PC-9 (cell line): ENCODE data around the gene AFAP1L1. TPM values are rescaled to one million over a fixed set of nuclear protein-coding genes. Genes with fewer than 3 reads are reported as not detected.

Experiments
- BruUV-seq: library from RNA; stranded (reverse); fragments of 400-500 nt; replicated peaks from 2 replicates; lab custom pipeline; 2021; lab: Mats Ljungman, UMichigan
- CTCF ChIA-PET: fragments of 300-600 bp; sonication (Branson Sonifier 250); formaldehyde crosslinking; loops from one replicate; lab custom pipeline; 2022; ENCODE audit warnings: antibody characterized with exemption; lab: Charles Lee
- POLR2A ChIA-PET: fragments of 300-600 bp; sonication (Branson Sonifier 250); formaldehyde crosslinking; loops from one replicate; lab custom pipeline; 2022; ENCODE audit warnings: antibody characterized with exemption; ENCODE audit not compliant: unreplicated experiment; lab: Charles Lee
- DNase-seq, 2 experiments: peaks; one replicate each; pipeline versions ENCODE4 v3.0.0 to v3.0.0-alpha.2; 2015 to 2022; ENCODE audit warnings: mixed read lengths in 1 of 2
- H2AFZ ChIP-seq: fragments of 200-600 bp; sonication (generic); 2 replicates; pipeline ENCODE4 v1.8.1; 2017; ENCODE audit warnings: antibody characterized with exemption
- H3F3A ChIP-seq: fragments of 200-600 bp; sonication (generic); 2 replicates; pipeline ENCODE4 v1.8.1; 2017; ENCODE audit warnings: antibody characterized with exemption, mild to moderate bottlenecking, low read depth; ENCODE audit not compliant: insufficient read depth
- H3K27ac ChIP-seq: fragments of 200-600 bp; sonication (generic); 2 replicates; pipeline ENCODE4 v1.6.1; 2016; ENCODE audit warnings: mixed run types
- H3K27me3 ChIP-seq: fragments of 200-600 bp; sonication (generic); 2 replicates; pipeline ENCODE4 v1.6.1; 2016; ENCODE audit warnings: low read depth, mixed run types; ENCODE audit not compliant: insufficient read depth
- H3K36me3 ChIP-seq: fragments of 200-600 bp; sonication (generic); 2 replicates; pipeline ENCODE4 v1.6.1; 2016; ENCODE audit warnings: low read depth, mixed run types
- H3K4me1 ChIP-seq: fragments of 200-600 bp; sonication (generic); replicated peaks from 2 replicates; pipeline ENCODE4 v1.6.1; 2016; ENCODE audit warnings: mixed run types; ENCODE audit not compliant: insufficient read depth
- H3K4me2 ChIP-seq: fragments of 200-600 bp; sonication (generic); 2 replicates; pipeline ENCODE4 v1.6.1; 2017; ENCODE audit warnings: mixed run types
- H3K4me3 ChIP-seq: fragments of 200-600 bp; sonication (generic); 2 replicates; pipeline ENCODE4 v1.6.1; 2016; ENCODE audit warnings: mixed run types
- H3K79me2 ChIP-seq: fragments of 200-600 bp; sonication (generic); 2 replicates; pipeline ENCODE4 v1.6.1; 2017; ENCODE audit warnings: low read depth, mixed run types
- H3K9me2 ChIP-seq: fragments of 200-600 bp; sonication (generic); 2 replicates; pipeline ENCODE4 v1.8.1; 2017; ENCODE audit warnings: mild to moderate bottlenecking; ENCODE audit not compliant: insufficient read depth
- H3K9me3 ChIP-seq: fragments of 200-600 bp; sonication (generic); 2 replicates; pipeline ENCODE4 v1.8.1; 2016; ENCODE audit warnings: low read depth; ENCODE audit not compliant: insufficient read depth
- H4K20me1 ChIP-seq: fragments of 200-600 bp; sonication (generic); 2 replicates; pipeline ENCODE4 v1.8.1; 2017; ENCODE audit not compliant: insufficient read depth
- EZH2 ChIP-seq: fragments of 200-600 bp; sonication (generic); IDR thresholded peaks from 2 replicates; pipeline ENCODE4 v1.8.0; 2017; ENCODE audit warnings: antibody characterized with exemption, low read depth
- intact Hi-C: fragments of 100-400 bp; cut with micrococcal nuclease; formaldehyde crosslinking; loops from one replicate; pipeline ENCODE4 v1.10.0; 2022; ENCODE audit not compliant: unreplicated experiment
- total RNA-seq: library from RNA; stranded (reverse); gene quantifications from 2 replicates; pipeline ENCODE4 v1.2.3, GENCODE V29; 2021
- TF ChIP-seq, protein P1 (sequence below): fragments of 200-600 bp; sonication (generic); conservative IDR thresholded peaks from 2 replicates; pipeline ENCODE4 v1.6.1; 2017; ENCODE audit warnings: mixed run types, antibody characterized with exemption, mild to moderate bottlenecking, moderate library complexity

AFAP1L1 gene
- total RNA-seq, 1 experiment from 2014 or later: 9.6 TPM

DNA sequence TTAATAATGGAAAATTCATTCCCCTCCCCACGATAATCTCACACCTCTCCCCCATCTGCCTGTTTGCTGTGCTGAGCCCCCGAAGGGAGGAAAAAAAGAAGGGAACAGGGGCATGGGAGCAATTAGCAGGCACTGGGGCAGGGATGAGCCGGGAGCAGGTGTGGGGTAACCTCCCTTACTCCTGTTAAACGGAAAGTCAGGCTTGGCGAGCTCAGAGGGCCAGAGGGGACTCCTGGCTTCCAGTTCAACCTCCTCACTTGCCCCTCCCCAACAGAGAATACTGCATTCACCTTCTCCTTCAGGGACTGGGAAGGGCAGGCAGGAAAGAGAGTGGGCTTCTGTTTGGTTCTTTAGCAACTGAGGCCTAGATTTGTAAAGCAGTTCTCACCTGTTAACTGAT, 1.6 kb downstream of the AFAP1L1 start:
- Histone ChIP-seq H3K4me1 (peaks cover 13% of the 10 kb centered on the region), H2AFZ (no peak overlapping the region), H3K27ac (no peak overlapping the region), H3K4me3 (no peak overlapping the region; the same call in 1 of the 2 replicates), H3K9me3 (no peaks in the 10 kb centered on the region), H3K4me2 (peak overlapping the region; percentile 77), H3F3A (peaks cover 4% of the 10 kb centered on the region), H4K20me1 (no peaks in the 10 kb centered on the region), H3K36me3 (no peaks in the 10 kb centered on the region), H3K79me2 (no peaks in the 10 kb centered on the region; the same call in 1 of the 2 replicates), H3K9me2 (no peaks in the 10 kb centered on the region), H3K27me3 (no peaks in the 10 kb centered on the region)
- intact Hi-C loops: loop anchor here (2.0 to 5.0 kb wide), 4 partner anchors 72 to 446 kb away; partner anchors contain the start of genes ADRB2 and GRPEL2
- no peak for TF ChIP-seq EZH2
- TF ChIP-seq, protein P1, sequence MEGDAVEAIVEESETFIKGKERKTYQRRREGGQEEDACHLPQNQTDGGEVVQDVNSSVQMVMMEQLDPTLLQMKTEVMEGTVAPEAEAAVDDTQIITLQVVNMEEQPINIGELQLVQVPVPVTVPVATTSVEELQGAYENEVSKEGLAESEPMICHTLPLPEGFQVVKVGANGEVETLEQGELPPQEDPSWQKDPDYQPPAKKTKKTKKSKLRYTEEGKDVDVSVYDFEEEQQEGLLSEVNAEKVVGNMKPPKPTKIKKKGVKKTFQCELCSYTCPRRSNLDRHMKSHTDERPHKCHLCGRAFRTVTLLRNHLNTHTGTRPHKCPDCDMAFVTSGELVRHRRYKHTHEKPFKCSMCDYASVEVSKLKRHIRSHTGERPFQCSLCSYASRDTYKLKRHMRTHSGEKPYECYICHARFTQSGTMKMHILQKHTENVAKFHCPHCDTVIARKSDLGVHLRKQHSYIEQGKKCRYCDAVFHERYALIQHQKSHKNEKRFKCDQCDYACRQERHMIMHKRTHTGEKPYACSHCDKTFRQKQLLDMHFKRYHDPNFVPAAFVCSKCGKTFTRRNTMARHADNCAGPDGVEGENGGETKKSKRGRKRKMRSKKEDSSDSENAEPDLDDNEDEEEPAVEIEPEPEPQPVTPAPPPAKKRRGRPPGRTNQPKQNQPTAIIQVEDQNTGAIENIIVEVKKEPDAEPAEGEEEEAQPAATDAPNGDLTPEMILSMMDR: no peak
- CTCF ChIA-PET: no interaction called here
- DNase-seq: no peak
- no TSS peak for BruUV-seq
- POLR2A ChIA-PET: interaction anchor here (0.6 kb wide), 1 partner anchor 508 kb away, joined by 4 read pairs; no protein-coding TSS in a partner anchor

DNA sequence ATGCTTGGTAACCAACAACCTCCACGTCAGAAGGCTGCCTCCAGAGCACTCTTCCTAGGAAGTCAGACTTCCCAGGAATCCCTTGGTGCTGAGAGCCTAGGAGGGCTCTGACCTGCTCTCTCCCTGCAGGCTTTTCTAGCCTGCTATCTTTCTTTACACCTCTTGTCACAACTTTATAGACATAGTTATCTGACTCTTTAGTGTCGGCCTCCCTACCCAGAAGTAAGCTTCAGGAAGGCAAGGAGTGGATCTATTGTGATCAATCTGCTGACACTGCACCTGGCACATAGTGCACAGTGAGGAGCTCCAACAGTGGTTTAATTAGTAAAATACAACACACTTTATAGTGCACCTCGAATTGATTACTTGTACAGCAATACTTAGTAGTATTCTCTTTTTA, 2.3 kb downstream of the AFAP1L1 start:
- Histone ChIP-seq H3K27me3 (no peaks in the 10 kb centered on the region), H3K27ac (no peak overlapping the region), H2AFZ (no peak overlapping the region), H3K4me2 (no peak overlapping the region), H3F3A (peaks cover 4% of the 10 kb centered on the region), H3K4me3 (no peak overlapping the region), H3K79me2 (no peaks in the 10 kb centered on the region; the same call in 1 of the 2 replicates), H3K9me3 (no peaks in the 10 kb centered on the region), H4K20me1 (no peaks in the 10 kb centered on the region), H3K4me1 (peaks cover 18% of the 10 kb centered on the region), H3K36me3 (no peaks in the 10 kb centered on the region), H3K9me2 (no peaks in the 10 kb centered on the region)
- intact Hi-C loops: loop anchor here (2.0 to 5.0 kb wide), 4 partner anchors 71 to 447 kb away; partner anchors contain the start of genes ADRB2 and GRPEL2
- POLR2A ChIA-PET: no interaction called here
- CTCF ChIA-PET: no interaction called here
- TF ChIP-seq, protein P1: no peak
- TF ChIP-seq EZH2: no peak
- DNase-seq: no peak
- no TSS peak for BruUV-seq

DNA sequence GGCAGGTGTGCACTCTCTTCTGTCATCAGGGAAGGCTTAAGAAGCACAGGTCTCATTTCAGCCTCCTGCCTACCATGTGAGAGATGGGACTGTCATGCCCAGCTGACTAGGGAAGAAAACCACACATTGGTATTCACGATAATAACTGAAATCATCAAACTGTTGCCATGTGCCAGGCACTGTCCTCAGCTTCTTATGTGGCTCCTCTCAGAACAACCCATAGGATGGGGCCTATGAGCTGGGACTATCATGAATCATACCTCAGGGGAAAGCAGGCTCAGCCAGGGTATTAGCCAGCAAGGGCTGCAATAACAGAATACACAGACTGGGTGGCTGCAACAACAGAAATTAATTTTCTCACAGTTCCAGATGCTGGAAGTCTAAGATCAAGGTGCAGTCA, 3.3 kb downstream of the AFAP1L1 start:
- CTCF ChIA-PET: interaction anchor here (0.6 kb wide), 1 partner anchor 134 kb away, joined by 11 read pairs; no protein-coding TSS in a partner anchor
- Histone ChIP-seq H2AFZ (no peak overlapping the region), H3F3A (peaks cover 4% of the 10 kb centered on the region), H4K20me1 (no peaks in the 10 kb centered on the region), H3K9me2 (no peaks in the 10 kb centered on the region), H3K27me3 (no peaks in the 10 kb centered on the region), H3K4me2 (no peak overlapping the region), H3K36me3 (no peaks in the 10 kb centered on the region), H3K79me2 (no peaks in the 10 kb centered on the region; the same call in 1 of the 2 replicates), H3K9me3 (no peaks in the 10 kb centered on the region), H3K4me3 (no peak overlapping the region), H3K4me1 (peaks cover 28% of the 10 kb centered on the region), H3K27ac (no peak overlapping the region)
- no TSS peak for BruUV-seq
- TF ChIP-seq, protein P1: no peak
- TF ChIP-seq EZH2: no peak
- POLR2A ChIA-PET: no interaction called here
- DNase-seq: no peak
- intact Hi-C loops: loop anchor here (5.0 kb wide), 3 partner anchors 92 to 448 kb away; partner anchors contain the start of gene ADRB2
